ENCODE data around the gene C1R. TPM values are rescaled to one million over a fixed set of nuclear protein-coding genes. Genes with fewer than 3 reads are reported as not detected.

The C1R gene
- 20.4 and 29.3 TPM in 2 replicates for total RNA-seq (2014; rRNA removed; shearing (Covaris generic))

DNA sequence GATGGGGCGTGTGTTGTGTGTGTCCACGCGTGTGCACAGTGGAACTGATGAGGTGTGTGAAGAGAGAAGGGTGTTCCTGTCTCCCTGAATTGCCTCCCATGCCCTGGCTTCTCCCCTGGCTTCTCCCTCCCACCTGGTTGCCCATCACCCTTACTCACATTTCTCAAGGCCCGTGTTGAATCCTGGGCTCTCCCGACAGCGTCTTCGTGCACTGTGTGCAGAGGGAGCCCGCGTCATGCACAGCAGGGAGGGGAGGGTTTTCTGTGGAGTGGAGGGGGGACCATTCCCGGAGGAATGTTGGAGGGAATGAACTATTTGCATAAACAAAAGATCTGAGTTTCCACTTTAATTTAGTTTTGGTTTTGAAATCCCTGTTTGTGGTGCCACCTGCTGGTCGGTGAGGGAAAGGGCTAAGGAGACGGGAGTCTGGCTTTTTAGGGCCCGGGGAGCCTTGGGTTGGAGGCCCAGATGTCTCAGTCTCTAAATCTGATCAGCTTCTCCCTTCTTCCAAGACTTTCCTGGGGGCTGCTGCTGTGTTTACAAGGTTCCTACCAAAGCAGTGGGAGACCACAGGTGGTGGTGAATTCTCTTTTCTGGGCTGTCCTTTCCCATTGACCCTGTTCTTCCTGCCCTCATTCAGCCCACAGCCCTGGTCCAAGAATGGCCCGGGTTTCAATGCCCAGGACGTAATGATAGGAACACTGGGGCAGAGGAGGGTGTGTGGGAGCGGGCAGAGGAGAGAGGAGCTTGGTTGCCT is at the start of gene C1R:
Gene C1R (minus strand): TSS at position 217 of the 757 bp plus-strand sequence. CDS start 57 bp downstream, at position 160.
- DNase-seq (ENCODE audit: low read depth): peak; percentile 75

DNA sequence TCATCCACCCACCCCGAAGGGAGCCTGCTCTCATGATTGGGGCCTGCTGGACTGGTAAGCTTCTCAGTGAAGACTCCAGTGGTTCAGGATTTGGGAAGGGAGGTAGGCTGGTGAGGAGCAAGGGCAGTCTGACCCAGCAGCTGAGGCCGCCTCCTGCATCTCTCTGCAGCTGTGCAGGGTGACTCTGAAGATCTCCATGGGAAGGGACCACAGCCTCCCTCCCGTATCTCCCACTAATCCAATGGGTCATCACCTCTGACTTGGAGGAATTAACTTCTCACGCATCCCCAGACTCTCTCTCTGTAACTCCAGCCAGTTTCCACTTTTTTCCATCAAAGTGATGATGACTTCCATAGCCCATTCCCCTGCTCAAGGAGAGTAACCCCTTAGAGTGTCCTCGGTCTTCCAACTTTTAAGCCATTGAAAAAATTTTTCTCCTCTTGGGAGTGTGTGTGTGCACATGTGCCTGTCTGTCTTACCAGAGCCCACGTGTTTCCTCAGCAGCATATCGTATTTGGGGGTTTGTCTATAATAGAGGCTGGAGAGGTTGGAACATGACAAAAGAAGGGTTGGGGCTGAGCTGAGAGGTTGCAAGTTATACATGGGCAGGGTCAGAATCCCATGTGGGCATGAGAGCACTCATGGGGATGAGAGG is 49.2 kb upstream of the C1R start:
- no peak for DNase-seq (ENCODE audit: low read depth)

DNA sequence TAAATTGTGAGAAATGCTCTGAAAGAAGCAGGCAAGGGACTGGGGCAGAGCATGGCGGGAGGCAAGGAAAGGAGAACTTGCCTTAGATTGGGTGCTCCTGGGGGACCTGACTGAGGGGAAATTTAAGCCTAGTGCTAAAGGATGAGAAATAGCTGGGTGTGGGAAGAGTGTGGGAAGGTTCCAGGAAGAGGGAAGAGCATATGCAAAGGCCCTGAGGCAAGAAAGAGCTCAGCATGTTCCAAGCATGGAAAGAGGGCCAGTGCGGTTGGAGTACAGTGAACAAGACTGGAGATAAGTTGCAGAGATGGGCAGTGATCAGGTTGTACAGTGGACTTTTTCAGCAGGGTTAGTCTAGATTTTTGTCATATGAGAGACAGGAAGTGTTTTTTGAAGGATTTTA is 47.0 kb upstream of the C1R start:
- no peak for DNase-seq (ENCODE audit: low read depth)

DNA sequence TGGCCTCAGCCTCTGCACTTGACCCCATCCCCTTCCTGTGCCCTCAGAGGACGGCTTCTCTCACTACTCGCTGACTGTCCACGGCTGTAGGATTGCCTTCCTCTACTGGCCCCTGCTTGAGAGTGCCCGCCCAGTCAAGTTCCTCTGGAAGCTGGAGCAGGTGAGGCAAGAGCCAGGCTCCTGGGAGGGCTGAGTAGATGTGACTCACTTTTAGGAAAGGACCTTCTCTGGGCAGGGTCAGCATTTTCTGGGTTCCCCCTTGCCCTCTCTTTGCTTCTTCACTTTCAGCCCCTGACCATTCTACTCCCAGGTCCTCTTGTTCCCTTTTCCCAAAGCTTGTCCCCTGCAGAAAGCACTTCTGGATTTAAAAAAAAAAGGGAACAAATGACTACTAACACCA is 45.7 kb upstream of the C1R start:
- no peak for DNase-seq (ENCODE audit: low read depth)

DNA sequence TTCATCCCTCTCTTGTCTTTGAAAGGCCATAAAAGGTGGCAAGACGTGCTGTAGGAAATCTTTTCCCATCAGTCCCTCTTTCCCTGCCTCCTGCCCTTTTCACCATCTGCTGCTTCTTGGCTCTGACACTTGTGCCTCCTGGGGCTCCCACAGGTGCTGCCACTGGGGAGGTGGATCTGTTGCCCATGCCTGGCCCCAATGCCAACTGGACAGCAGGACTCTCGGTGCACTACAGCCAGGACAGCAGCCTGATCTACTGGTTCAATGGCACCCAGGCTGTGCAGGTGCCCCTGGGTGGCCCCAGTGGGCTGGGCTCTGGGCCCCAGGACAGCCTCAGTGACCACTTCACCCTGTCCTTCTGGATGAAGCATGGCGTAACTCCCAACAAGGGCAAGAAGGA is 44.4 kb upstream of the C1R start:
- no peak for DNase-seq (ENCODE audit: low read depth)

DNA sequence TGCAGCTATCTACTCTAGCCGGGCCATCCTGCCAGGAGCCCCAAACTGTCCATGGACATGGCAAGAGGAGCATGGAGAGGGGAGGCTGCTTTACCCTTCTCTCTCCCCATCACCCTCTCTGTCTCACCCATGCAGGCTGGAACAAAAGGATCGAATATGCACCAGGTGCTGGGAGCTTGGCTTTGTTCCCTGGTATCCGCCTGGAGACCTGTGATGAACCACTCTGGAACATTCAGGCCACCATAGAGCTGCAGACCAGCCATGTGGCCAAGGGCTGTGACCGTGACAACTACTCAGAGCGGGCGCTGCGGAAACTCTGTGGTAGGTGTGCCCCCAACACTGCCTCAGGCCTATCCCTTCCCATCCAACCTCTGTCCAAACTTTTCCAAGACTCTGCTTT is 43.8 kb upstream of the C1R start:
- no peak for DNase-seq (ENCODE audit: low read depth)

DNA sequence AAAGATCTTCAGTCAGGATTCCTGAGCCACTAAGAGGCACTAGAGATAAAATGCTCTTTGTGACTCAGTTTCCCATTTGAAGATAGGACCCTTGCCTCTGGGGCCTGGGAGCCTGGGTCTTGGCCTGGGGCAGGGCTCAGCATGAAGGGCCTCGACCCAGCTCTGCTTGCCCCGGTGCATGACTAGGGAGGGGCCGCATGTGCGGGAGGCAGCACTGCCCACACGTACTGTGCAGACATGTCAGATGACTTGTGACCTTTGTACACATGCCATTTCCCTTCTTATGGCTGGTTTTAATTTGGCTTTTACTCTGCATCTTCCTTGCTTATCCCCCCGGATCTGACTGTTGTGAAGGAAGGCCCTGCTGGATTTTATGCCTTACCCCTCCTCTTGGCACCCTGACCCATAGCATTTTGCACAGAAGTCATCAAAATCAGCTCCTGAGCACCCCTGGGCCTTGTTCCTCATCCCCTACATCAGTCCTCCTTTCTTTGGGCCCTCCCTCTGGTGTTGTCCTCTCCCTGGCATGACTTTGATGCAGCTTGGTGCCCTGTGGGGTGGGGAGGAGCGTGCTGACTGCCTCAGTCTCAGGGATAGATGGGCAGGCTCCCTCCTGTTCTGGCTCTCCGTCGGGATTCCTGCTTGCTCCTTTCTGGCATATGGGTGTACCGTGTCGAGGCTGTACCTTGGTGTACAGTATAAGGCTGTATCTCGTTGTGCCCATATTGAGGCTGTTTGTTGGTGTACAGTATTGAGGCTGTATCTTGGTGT is 42.3 kb upstream of the C1R start:
- DNase-seq (ENCODE audit: low read depth): no peak

DNA sequence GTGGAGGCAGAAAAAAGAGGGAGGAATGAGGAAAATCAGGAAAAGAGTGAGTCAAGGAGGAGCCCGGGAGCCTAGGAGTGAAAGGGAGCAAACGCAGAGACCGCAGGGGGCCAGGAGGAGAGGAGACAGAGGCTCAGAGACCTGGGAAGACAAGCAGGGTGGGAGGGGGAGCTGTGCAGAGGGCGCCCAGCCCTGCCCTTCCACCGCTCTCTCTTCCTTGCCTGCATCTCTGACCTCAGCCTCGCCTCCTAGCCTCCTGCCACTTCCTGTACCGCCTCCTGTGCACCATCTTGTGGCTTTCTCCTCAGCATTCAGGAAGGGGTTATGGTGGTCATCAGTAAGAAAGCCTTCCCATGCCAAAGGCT is 39.2 kb upstream of the C1R start:
- no peak for DNase-seq (ENCODE audit: low read depth)

DNA sequence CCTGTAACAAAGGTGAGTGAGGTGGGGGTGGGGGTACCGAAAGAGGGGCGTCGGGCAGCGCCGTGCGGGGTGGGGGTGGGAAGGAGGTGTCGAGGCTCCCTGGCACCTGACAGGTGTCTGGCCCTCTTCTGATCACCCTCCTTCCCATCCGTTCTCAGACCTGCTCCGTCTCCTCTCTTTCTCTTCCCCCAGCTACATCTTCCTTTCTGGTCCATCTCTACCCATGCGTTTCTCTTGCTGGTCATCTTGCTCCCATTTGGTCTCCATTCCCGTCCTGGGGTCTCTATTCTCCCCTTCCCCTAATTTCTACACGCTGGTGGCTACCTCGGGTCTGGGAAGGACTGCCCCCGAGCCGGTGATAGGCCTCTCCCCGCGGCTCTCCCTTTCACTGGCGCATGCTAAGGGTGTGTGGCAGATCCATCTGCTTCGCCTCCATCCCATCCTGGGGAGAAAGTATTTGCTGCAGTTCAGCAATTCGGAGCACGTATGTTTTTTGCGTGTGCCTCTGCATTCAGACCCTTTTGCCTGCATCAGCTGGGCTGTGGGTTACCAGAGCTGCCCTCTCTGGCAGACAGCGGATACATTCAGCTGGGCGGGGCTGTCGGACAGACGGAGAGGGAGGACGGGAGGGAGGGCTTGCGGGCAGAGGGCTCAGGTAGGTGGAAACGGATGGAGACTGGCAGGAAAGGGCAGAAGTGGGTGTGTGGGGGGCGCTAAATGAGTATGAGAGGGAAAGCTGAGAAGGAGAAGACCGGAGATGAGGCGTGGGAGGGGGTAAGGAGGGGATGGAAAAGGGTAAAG is 38.7 kb upstream of the C1R start:
- peak; percentile 43 for DNase-seq (ENCODE audit: low read depth)

DNA sequence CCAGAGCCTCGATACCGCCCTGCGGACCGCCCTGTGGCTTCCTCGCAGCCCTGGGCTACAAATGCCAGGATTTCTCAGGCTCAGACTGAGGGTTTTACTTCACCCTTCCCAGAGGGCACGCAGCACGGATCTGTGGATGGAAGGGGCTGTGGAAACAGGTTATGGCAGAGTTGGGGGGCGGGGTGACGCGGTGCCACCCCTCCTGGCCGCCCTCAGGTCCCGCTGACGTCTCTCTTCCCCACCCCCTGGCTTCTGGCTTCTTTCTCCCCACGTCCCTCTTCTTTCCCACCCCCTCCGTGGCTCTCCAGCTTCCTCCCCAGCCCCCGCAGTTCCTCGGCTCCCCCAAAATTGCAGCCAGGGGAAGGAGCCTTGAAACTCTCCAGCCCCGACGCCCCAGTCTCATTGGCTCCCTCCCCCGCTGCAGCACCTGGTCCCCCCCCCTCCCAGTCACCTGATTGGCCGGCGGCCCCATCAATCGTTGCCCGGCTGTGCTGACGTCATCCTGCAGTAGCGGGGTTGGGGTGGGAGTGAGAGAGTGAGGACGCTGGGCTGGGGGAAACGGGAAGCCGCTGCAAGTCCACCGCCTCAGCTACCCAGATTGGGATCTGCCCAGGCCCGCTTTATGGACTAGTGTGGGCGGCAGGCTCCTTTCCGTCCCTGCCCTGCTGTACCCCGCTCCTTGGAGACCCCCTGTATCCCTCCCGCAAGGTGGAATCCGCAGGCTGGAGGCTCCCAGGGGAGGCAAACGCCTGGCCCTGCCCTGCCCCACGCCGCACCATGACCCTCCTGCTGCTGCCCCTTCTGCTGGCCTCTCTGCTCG is 37.8 kb upstream of the C1R start, which contains the start of gene CLSTN3:
Gene CLSTN3 (plus strand): TSS at position 500 of the 820 bp plus-strand sequence. CDS start 278 bp downstream, at position 778.
- peak; percentile 62 for DNase-seq (ENCODE audit: low read depth)

DNA sequence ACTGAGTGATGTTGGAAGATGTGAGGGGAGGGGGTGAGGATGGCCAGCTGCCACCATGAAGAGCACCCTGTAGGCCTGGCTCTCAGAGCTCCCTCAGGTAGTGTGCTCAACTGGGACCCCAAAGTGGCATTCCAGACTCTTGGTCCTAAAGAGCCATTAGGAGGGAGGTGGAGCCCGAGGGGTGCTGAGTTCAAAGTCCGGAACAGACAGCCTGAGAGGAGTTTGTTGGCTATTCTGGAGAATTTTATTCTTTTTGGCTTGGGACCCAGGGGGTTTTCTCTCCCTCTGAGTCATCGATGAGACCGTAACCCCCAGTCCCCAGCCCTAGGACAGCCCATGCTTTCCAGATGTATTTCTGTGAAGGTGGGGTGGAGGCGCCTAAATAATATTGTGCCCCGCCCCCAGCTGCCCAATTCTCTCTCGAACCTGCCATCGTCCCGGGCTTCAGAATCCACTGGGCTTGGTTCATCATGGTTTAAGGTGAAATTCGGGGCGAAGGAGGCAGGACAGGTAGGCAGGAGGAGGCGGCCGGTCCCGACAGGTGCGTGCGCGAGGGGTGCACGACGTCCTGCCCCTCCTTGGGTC is 37.1 kb upstream of the C1R start:
- DNase-seq (ENCODE audit: low read depth): no peak

DNA sequence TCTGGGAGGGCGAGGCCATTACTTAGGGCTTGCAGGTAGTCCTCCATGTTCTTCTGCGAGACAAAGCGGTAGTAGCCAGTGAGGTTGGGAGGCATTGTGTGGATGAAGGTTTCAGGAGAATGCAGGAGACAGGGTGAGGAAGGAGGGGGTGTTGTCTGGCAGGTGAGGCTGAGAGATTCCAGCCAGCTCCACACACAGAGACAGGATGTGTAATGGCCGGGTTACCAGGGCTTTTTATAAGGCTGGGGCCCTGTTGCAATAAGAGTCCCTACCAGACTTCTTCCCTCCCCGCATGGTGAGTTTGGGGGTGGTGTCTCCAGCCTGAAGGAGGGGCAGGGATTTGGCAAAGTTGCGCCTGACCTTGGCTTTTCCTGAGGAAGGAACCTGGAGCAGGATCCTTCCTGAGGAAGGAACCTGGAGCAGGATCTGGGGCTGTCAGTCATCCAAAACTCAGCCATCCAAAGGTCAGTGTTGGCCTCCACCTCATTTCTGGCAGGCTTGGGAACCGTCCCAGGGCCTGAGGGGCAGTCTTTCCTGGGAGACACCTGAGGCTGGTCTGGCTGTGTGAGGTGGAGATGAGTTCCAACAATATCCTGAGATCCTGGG is 36.5 kb upstream of the C1R start, which contains the start of gene RBP5:
Gene RBP5 (minus strand): TSS at position 209 of the 606 bp plus-strand sequence. CDS start 114 bp downstream, at position 95.
- no peak for DNase-seq (ENCODE audit: low read depth)

DNA sequence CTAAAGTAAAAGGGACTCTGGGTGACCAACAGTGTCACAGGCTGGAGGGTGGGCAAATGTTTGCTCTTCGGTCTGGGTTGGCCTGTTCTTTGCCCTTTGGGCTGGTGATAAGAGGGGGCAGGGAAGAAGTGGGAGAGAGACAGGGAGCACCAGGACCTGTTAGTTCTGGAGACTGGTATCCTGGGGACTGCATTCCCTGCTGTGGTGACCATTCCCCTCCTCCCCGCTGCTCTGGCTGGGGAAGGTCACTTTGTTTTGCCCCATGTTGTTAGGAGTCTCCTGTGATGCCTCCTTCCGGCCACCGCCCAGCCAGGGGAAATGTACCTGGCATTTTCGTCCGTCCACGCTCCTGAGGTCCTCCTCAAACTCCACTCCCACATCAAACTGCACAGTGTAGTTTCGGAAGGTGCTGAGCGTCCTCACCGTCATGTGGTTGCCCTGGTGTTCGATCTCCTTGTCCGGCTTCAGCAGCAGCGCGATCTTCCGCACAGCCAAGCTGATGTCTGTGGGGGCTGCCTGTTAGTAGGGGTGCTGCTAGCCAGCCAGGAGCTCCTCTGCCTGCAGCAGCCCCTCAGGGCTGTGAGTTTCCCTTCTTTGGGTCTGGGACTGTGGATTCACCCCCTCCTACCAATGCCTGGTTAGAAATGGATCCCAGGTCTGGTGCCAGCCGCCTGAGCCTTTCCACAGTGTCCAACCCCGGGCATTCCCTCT is 35.8 kb upstream of the C1R start:
- no peak for DNase-seq (ENCODE audit: low read depth)

DNA sequence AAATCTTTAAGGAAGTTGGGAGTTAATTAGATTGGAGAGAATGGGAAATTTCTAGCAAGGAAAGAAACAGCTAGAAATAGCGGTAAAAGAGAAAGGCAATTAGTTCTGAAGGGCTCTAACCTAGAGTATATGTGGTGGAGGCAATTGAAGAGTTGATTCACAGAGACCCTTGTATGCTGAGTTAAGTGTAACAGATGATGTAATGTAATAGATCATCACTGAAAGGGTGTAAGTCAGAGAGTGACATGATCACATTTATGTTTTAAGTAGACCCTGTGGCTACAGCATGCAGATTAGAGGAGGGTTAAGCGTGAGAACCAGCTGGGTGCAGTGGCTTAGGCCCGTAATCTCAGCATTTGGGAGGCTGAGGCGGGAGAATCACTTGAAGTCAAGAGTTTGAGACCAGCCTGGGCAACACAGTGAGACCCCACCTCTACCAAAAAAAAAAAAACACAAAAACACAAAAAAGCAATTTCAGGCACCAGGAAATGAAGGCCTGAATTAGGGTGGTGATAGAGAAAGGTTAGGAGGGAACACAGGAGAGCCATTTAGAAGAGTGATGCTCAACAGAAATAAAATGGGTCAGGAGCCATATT is 33.5 kb upstream of the C1R start:
- no peak for DNase-seq (ENCODE audit: low read depth)

DNA sequence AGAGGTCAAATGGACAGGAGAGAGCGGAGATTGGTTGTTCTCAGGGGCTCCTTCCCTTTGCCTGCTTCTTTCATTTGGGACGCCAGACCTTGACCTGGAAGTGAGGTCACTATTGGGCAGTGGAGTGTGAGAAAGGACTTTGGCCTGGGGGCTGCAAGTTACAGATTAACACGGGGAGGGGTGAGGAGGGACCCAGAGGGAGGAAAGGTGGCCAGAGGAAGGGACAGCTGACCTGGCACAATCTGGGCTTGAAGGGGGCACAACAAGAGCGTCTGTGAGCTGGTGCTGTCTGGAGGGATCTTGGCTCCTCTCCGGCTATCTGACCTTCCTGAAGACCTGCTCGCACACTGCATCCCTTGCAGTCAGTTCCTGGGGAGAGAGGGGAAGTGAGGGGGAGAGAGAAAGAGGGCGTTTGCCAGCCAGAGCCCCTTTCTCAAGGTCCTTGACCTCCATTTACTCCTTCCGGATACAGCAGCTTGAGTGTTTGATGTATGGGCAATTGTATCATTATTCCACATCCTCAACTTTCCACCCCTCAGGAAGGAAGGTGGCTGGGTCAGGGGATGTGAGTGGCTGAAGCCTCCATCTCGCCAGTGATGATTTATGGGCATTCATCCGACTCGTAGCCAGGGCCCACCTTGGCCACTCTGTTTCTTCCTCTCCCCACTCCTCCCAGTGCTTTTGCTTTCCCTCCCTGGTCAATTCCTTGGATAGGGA is 31.7 kb upstream of the C1R start:
- no peak for DNase-seq (ENCODE audit: low read depth)

DNA sequence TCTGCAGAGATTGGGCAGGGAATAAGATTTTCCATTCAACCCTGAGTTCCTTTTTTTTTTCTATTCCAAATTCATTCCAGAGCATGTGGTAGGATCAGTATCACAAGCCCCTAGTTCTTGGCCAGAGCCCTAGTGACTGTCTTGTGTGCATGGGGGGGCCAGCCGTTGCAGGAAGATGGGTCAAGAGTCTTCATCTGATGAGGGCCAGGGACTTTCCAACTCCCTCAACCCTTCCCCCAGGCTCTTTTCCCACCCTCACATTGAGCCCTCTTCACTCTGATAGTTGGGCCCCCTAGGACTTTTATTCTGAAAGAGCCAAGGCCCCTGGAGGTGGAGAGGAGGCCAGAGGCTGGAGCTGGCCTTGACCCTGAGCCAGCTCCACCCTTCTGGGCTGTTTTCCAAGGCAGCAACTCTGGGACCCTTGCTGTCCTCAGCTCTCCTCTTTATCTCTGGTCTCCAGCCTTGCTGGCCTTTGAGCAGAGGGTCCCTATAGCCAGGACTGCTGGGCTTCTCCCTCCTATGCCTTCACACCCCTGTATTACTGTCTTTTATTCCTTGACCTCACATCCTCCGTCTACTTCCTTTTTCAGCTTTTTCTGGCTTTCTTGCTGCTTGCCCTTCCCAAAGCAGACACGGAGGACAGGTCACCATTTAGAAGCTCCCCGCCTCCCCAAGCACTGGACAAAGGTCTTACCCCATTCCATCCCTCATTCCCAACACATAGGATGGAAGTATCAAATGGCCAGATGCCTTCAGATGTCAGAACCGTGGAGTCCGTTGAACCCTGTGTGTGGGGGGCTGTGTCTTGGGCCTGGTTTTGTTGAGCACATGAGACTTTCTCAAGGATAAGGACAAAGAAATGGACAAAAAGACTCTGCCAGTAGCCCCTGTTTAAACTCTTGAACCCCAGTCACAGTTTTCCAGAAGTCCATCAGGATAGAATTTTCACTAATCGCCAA is 30.8 kb upstream of the C1R start:
- DNase-seq (ENCODE audit: low read depth): no peak

DNA sequence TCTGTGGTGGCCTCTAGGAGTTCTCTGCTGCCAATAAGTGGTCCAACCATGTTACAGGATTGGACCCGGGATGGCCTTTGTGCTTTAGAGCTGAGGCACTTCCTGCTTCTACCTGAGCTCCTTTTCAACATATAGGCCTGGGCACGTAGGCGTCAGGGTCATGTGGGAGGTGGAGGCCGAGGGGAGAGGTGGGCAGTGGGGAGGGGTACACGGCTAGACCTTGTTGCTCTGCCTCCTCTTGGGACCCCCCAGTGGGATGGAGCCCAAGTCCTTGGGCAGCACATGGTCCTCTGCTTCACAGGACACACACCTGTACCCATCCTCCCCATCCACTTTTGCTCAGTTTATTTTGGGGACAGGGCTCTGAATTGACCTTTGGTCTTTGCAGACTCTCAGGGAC is 29.1 kb upstream of the C1R start:
- DNase-seq (ENCODE audit: low read depth): no peak
